ENCODE results near the gene SF3A1.
"Not testable (repeated sequence)": the region's sequence is repeated elsewhere in the genome, so short reads cannot be mapped to it uniquely, and the experiment has no call there.

Gene SF3A1

DNA sequence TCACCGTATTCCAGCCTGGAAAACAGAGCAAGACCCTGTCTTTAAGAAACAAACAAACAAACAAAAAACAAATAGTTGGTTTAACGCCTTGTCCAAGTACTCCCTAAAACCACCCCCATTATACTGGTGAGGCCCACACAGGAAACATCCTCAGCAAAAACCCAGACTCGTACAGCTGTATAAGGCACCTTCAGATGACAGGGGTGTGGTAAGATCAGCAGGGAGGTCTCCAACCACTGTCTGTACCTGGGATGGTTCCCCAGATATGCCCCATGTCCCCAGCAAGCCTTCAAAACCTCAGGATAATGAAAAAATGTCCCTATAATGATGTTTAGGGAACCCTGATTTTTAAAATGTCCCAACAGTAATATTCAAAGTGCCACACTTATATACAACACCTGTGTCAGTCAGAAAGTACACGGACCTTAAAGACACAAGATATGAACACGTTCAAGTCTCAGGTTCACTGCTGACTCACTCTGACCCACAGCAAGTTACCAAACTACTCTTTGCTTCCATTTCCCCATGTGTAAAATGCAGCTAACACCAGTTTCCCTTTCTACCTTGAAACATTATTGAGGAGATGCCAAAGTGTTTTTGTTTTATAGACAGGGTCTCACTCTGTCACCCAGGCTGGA lies 9.3 kb downstream of the SF3A1 start:
- no peak for DNase-seq

DNA sequence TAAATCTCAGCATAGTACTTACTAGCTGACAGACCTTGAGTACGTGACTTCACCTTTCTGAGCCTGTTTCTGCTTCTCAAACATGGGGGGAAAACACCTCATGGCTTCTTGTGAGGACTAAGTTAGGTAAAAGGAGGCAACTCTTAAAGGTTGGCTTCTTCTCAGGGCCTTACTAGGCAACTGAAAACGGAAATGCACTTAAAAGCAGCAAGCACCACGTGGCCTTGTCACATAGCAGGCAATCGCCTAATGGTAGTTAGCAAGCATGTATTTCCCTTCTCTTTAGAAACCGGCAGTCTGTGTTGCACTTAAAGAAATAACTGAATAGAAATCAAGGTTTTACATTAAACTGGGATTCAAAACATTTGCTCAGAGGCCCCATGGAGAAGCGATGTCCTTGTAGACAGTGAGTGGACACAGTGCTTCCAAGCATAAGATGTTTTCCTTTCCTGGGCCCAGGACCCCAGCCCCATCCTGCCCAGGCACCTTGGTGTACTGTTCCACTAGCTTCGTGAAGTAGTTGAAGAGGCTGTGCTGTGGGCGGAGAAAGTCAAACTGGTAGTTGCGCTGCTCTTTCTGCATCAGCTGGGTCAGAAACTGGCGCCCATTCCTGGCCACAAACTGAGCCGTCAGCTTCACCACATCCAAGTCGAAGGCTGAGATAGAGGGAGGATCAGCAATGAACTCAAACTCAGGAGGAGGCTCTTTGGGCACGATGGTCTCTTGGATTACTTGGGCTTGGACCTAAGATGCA lies 12.1 kb downstream of the SF3A1 start:
- DNase-seq: no peak

DNA sequence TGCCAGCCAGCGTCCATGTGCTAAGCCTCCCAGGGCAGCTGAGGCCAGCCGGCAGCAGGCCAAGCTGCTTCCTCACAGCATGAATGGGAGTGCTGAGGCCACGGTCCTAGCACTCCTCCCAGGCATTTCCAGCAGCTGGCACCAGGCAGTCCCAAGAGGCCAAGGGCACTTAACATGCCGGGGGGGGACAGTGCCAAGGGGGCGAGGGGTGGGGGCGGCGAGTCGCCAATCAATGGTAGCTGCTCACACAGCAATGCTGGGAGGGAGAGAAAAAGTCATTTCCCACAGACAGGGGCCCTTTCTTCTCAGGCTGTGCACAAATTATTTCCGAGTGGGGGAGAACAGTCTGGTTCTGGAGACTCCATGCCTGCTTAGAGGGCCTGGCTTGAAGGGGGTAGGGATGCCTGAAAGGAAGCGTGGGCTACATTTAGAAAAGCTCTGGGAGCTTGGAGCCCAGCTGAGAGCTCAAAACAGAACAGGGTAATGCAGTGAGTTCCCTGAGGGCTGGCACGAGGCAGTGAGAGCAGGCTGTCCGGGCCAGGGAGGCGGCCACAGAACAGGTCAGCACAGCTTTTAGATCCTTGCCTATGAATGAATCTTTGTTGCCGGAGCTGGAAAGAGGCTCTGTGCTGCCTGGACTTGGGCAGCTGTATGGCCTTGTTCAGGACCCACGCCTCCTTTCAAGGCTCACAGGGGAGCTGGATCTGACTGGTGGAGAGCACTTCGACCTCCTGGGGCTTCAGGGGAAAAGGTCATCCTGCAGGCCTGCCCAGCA lies 15.6 kb downstream of the SF3A1 start:
- no peak for DNase-seq

DNA sequence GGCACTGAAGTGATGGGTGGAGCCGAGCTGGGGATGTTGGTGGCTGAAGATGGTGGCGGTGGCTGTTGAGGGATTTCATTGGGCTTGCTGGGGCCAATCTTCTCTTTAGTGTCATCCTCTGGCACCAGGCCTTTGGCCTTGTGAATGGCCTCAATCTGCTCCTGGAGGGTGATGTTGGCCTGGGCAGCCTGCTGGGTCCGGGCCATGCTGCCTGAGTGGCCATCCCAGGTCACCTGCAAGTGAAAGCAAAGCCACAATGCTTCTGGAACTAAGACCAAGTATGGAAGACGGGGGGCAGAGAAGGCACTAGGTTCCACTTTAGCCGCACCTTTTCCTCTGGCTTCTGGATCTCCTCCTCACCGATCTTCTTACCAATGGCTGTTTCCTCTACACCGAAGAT lies 17.9 kb downstream of the SF3A1 start:
- no peak for DNase-seq

DNA sequence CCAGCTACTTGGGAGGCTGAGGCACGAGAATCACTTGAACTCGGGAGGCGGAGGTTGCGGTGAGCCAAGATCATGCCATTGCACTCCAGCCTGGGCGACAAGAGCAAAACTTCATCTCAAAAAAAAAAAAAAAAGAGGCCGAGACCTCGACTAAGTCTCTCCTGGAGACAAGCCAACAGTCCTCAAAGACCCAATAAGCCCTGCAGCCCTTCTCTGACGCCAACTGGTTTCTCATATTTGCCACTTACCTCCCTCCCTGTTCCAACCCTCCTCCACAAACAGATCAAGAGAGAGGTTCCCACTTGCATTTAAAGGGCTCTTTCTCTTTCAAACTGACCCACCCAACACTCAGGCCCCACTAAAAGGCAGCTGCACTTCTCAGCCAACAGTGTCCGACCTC lies 18.4 kb downstream of the SF3A1 start:
- DNase-seq: not testable (repeated sequence)

DNA sequence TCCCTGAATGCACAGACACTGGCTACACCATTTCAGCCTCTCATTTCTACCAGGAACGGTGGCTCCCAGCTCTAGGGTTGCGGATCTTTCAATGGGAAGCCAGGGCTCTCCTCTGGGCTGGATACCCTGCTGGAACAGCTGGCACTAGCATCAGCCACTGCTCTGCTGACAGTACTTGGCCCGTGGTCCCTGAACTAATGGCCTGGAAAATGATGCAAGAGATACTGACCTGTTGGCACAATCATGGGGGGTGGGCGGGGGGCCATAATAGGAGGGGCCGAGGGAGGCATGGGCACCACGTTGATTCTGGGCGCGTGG lies 19.3 kb downstream of the SF3A1 start:
- no peak for DNase-seq

DNA sequence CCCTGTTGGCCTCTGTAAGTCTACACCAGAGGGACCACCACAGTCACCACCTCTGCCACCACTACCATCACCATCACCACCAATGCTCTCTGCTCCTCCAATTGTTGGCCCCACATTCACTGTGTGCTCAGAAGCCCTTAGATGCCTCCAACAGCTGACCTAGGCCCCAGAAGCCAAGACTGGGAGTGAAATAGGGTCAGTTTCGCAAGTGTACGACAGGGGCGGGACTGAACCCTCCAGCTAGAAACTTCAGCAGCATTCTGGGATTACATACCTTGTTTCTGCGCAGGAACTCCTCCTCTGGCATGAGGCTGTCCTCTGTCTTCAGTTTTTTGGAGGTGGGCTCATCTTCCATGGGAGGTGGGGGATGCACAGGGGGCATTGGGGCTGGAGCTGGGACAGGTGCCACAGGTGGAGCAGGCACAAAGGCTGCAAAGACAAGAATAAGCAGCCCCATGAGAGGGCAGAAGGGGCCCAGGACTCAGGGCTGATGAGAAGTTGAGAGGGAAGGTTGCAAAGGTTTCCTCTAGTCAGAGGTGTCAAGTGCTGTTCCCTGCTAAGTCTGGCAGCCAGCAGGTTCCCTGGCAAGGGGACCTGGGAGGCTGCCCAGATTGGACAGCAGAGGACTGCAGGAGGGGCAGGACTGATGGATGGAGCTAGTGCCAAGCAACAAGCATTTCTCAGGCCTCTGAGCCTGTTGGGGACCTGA lies 19.8 kb downstream of the SF3A1 start:
- DNase-seq: no peak

DNA sequence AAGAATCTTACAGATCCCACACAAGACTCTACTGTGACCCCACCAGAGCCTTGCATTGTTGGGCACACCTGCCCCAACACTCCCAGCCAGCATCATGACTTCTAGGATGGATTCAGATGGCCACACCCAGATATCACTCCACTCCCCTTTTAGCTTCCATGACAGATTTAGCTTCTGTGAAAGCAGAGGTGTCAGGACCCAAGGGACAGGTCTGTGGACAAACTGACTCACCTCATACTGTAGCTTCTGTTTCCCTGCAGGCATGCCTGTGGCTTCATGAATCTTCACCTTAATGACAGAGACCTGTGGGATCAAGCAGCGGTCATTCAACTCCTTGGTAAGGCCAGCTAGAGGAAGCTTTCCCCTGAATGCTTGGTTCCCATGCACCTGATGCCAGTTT lies 21.5 kb downstream of the SF3A1 start:
- no peak for DNase-seq

DNA sequence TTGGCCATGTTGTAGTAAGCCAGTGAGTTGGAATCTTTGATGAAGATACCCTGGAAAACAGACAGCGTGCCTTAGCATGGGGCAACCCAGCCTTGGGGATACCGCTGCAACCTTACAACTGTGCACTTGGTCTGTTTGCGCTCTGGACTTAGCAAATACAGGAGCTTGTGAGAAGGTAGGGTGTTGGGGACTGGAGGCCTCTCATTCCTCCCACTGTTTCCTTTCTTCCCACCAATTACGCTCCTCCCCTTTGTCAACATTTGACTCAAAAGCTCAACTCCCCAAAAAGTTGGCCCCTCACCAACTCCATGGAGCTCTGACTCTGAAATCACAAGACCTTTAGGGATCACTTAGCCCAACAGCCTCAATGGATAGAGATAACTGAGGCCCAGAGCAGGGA lies 22.0 kb downstream of the SF3A1 start:
- DNase-seq: no peak

DNA sequence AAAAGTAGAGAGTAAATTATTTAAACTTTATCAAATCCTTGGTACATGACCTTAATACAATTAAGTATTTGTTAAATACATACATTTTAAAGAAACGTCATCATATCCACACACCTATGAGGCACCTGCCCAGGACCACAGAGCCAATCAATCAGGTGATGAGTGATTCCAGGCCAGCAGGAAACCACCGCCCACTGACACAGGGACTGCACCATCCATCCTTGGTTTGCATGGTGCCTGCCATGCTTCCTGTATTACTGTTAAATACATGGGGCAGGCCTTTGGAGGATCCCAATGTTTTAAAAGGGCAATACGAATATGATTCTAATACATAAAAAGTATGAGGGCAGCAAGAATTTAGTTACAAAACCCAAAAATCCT lies 23.0 kb downstream of the SF3A1 start:
- no peak for DNase-seq

DNA sequence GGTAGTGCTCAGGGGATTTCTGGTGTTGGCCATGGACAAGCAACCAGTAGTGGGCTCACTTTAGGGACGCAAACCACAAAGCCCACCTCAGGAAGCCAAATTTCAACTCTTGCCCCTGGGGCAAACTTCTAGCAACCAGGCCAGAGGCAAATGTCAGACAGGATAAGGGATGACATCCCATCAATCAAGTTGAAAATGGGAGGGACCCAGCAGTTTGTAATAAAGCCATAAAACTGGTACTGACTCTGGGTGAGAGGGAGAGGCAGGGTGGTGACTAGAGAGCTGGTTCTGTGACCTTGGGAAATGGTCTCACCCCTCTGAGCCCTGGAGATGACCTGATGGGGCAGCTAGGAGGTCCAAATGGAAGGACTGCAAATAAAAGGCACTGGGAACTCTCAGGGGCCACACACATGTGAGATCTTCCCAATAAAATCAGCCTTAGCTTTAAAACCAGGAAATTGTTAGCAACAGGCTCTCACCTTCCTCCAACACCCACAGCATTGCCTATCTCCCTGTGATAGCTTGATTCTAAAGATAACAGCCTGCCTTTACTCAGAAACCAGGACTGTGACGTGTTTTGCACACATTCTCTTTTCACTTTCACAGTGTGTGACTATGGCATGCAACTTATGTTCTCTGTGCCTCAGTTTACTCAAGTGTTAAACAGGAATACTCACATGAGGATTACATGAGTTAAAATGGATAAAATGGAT lies 23.5 kb downstream of the SF3A1 start:
- DNase-seq: no peak

DNA sequence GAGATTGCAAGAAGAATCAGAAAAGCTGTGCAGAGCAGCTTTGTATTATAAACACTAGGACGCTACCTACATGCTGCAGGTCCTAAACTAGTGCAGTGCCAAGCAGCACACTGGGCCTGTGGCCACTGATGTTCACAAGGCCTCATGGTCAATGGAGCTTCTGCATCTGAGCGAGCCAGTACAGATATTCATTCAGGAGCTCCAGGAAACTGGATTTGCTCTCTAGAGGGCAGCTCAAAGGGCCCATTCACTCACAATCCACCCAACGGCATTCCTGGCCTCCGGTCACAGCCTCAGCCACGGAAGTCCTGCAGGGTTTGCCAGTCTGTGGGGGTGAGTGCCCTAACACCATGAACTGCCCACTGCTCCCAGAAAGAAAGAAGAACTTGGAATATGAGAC lies 24.1 kb downstream of the SF3A1 start:
- DNase-seq: no peak

DNA sequence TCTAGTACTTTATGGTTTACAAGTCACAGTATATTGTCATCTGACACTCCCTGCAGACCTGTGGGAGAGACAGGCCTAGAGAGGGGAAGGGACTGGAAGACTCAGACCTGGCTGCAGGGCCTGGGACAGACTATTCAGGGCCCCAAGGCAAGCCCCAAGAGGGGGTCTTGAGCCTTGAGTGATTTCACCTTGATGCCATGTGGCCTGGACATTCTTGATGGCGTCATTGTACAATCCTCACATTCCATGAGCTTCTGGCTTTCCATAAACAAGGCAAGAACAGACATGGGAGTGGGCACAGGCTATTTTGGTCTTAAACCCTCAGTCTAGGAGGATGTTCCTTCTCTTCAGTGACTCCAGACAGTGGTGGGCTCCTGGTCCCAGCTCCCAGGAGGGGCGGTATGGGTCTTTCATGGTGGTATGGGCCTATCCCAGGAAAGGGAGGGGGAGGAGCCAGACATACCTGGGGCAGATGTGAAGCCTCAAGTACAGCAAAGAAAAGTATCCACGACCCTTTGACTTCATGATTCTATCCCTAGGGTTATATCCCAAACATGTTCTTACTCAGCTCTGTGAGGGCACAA lies 28.1 kb downstream of the SF3A1 start:
- DNase-seq: no peak

DNA sequence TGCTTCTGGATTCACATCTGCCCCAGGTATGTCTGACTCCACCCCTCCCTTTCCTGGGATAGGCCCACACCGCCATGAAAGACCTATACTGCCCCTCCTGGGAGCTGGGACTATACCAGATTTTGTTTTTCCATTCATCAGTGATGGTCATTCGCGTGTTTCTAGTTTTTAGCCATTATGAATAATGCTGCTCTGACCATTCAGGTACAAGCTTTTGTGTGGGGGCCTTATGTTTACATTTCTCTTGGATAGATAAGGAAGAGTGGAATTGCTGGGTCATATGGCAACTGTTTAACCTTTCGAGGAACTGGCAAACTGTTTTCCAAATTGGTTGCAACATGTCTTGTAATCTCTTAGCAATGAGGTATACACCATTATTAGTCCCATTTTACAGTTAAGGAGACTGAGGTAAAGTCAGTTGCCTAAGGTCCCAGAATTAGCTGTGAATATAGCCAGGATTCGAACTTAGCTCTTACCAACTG lies 28.8 kb downstream of the SF3A1 start:
- no peak for DNase-seq

DNA sequence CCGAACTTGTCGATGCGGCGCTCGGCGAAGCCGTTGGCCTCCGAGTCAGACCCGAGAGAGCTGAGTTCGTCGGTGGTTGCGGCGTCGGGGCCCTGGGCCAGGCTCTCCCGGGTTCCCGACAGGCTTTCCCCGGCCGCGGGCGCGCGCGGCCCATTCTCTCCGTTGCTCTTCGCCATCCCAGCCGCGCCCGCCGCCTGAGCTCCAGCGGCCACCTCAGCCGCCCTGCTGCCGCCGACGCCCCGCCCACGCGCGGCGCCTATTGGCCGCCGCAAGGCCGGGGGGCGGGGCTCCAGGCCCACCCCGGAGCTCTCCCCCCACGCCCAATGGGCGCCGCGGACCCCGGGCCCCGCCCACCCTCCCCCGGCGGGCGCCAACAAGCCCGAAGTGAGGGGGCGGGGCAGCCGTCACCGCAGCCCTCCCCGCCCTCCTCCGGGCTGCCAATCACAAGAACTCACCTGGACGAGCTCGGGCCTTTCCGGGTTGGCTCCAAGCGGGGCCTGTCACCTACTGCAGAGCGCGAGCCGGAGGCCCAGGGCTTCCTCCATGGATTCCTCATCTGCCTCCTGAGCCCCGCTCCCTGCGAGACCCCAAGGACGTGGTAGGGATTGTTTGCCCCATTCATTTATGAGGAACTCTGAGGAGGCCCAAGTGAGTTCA lies 29.9 kb downstream of the SF3A1 start, which contains the start of gene TBC1D10A:
Gene TBC1D10A (minus strand): TSS at position 236 of the 657 bp plus-strand sequence. CDS start 60 bp downstream, at position 176.
- peak; percentile 89 for DNase-seq

DNA sequence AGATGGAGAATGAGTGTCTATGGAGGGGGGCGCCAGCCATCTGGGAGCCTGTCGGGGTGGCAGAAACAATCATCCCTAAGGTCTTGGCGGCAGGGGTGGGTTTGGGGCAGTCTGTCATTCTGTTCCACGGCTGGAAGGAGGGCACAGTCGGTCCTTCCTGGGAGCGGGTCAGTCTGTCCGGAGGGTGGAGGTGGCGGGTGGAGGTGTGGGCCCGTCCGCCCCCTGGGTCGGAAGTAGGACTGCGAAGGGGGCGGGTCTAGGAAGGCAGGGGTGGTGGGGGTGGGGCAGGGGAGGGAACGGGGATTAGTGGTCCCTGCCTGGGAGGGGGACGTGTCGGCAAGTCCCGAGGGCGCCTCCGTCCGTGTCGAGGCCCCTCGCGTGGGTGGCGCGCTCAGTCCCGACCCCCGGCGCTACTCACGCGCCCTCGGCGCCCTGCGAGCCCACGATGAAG lies 30.4 kb downstream of the SF3A1 start:
- DNase-seq: no peak

DNA sequence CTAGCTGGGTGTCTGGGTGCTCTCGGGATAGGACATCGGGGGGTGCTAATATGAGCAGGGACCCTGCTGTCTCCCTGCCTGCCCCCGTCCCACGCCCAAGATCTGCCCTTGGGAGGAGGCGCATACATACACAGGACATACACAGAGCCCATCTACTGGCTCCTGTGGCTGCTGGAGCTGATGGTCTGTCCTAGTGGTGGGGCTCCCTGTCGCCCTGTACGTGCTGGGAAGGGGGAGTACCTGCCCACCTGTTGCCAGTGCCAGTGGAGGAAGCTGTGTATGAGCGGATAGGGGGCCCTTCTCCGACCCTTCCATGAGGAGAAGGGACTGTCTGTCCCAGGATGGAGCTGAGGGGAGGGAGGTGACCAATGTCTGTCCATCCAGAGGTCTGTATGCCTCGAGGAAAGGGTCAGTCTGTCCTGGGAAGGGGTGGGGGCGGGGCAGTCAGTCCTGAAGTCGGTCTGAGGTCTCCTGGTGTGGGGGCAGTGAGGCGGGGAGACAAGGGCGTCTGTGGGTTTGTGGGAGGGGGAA lies 30.9 kb downstream of the SF3A1 start:
- DNase-seq: no peak

DNA sequence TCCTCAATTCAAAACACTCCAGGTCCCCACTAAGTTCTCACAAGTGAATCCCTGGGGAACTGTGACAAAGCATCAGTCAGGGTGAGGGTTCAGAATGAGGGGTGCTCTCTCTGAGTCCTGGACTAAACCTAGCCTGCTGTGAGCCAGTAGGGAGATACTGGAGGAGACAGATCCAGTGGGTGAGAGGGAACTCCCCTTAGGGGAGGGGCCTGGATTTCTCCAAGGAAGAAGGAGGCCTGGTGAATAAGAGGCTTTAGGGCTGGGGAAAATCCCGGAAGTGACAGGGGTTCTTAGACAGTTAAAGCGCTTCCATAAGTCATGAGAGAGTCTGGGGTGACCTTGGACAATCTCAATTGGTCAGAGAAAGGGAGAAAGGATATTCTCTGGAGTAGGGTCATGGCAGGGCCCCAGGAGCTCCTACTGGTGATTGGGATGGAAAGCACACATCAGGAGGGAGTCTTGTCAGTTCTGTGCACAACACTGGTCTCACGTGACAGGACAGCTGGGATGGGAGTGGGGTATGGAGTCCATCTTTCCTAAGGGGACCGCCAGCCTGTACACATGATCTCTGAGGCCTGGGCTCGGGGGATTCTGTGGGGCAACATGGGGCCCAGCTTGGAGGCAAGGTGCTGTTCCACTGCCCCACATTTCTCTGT lies 31.5 kb downstream of the SF3A1 start:
- no peak for DNase-seq

DNA sequence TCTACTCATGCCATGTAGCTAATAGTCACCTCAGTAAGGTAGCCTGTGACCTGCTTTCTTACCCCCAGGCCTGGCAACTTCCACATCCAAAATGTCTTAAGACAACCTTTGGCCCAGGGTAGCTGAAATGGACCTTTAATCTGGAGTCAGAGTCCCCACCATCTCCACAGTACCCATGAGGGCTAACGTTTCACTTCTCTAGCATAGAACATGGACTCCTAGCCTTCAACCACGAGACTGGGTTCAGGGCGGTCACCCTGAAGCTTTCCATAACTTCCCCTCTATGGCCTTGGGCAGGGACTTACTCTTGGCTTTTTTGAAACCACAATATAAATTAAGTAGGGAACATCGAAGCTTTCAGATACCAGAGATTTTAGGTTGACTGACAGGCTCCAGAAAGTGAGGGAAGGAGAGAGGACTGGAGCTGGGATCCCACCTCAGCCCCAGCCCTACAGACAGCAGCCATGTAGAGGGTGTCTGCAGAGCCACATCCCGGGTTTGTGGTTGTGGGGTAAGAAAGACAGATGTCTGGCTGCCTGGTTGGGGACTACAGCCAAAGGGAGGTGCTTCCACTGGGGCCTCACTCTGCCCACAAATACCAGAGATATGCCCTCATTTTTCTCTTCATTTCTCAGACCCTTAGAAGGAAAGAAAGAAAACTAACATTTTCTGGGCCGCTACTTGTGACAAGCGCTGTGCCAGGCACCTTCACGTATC lies 32.5 kb downstream of the SF3A1 start:
- DNase-seq: no peak

DNA sequence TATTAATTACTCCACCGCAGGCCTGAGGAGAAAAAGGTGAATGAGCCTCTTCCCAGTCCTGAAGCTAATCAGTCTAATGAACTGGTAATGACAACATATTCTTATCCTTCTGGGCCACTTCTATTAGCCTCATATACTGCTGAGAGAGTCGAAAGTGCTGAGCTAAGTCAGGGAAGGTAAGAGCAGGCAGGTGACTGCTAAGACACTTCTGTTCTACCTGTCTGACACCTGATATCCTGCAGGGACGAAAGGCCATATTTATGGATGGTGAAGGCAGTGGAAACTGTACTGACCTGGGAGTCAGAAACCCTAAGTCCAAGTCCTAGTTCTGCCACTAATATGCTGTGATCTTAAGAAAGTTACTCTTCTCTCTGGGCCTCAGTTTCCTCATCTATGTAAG lies 33.4 kb downstream of the SF3A1 start:
- DNase-seq: no peak
